Vagina (tissue), 2 donors: ENCODE results near the gene HSPH1. TPM values are rescaled to one million over a fixed set of nuclear protein-coding genes. Genes with fewer than 3 reads are reported as not detected.

ENCODE experiments used
- DNase-seq, 2 donors: peaks; one replicate each; pipeline ENCODE4 v3.0.0-alpha.2; 2017; ENCODE audit errors: extremely low spot score in 2 of 2
- H3K27ac ChIP-seq: fragments of 200-600 bp; sonication (generic); one replicate; pipeline ENCODE4 v1.5.1; 2019
- H3K27me3 ChIP-seq: fragments of 200-600 bp; sonication (generic); one replicate; pipeline ENCODE4 v1.5.1; 2019
- H3K36me3 ChIP-seq, 2 donors: fragments of 200-600 bp; sonication (generic); one replicate each; pipeline ENCODE4 v1.5.1; 2017 to 2019
- H3K4me1 ChIP-seq: fragments of 200-600 bp; sonication (generic); one replicate; pipeline ENCODE4 v1.5.1; 2019
- H3K4me3 ChIP-seq, 2 donors: fragments of 200-600 bp; sonication (generic); 1 replicate in 1 of 2; 2 replicates in 1 of 2; pipeline ENCODE4 v1.5.1; 2016 to 2019
- H3K9me3 ChIP-seq: fragments of 200-600 bp; sonication (generic); one replicate; pipeline ENCODE4 v1.5.1; 2019
- POLR2A ChIP-seq, 2 donors: fragments of 450-650 bp; IDR thresholded peaks; one replicate each; pipeline ENCODE4 v1.6.1; 2017; ENCODE audit warnings: antibody characterized with exemption in 2 of 2, mild to moderate bottlenecking in 2 of 2, moderate library complexity in 2 of 2
- POLR2AphosphoS5 ChIP-seq, 2 donors: sonication (generic); formaldehyde crosslinking; IDR thresholded peaks; one replicate each; pipeline ENCODE4 v1.9.0; 2017; ENCODE audit warnings: antibody characterized with exemption in 2 of 2, mild to moderate bottlenecking in 2 of 2, low read depth in 1 of 2; ENCODE audit not compliant: insufficient read depth in 1 of 2
- intact Hi-C: fragments of 100-400 bp; cut with DNase I; formaldehyde crosslinking; loops from one replicate; pipeline ENCODE4 v1.15.1; 2023
- total RNA-seq: library from RNA; depleted of rRNA; stranded (reverse); fragments of >200 nt; gene quantifications from one replicate; pipeline ENCODE4 v1.2.3, GENCODE V29; 2016
- TF ChIP-seq, protein P1 (sequence below), 3 experiments: fragments of 450-650 bp in 2 of 3; fragments of 200-600 bp in 1 of 3; sonication (generic) in 1 of 3; IDR thresholded peaks; one replicate each; pipeline ENCODE4 v1.5.1; 2017 to 2019; ENCODE audit warnings: antibody characterized with exemption in 3 of 3, mild to moderate bottlenecking in 2 of 3, moderate library complexity in 2 of 3

Gene HSPH1
- total RNA-seq, 1 donor from 2014 or later = 75.4 TPM

DNA sequence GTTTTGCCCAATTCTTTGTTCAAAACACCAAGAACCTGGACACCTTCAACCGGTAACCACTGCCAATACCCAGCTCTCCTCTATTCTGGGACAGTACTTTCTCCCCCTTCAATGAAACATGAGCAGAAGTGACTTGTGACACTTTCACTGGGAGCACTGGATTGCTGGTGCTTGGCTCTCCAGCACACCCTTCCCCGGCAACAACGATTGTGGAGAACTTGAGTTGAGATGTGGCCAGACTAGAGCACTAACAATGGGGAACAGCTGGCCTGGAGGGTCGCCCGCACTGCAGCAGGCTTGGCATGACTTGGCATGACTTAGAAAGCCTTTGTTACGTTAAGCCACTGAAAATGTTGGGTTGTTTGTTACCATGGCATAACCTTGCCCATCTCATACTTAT lies 30.6 kb upstream of the HSPH1 start:
- no peaks in the 10 kb centered on the region for H3K36me3 ChIP-seq
- H3K4me1 ChIP-seq = no peaks in the 10 kb centered on the region
- TF ChIP-seq POLR2A (IDR thresholded peaks at IDR 0.05) (no peak), POLR2AphosphoS5 (IDR thresholded peaks at IDR 0.05; ENCODE audit: insufficient read depth in 1 of 2, low read depth in 1 of 2) (no peak)
- TF ChIP-seq, protein P1, sequence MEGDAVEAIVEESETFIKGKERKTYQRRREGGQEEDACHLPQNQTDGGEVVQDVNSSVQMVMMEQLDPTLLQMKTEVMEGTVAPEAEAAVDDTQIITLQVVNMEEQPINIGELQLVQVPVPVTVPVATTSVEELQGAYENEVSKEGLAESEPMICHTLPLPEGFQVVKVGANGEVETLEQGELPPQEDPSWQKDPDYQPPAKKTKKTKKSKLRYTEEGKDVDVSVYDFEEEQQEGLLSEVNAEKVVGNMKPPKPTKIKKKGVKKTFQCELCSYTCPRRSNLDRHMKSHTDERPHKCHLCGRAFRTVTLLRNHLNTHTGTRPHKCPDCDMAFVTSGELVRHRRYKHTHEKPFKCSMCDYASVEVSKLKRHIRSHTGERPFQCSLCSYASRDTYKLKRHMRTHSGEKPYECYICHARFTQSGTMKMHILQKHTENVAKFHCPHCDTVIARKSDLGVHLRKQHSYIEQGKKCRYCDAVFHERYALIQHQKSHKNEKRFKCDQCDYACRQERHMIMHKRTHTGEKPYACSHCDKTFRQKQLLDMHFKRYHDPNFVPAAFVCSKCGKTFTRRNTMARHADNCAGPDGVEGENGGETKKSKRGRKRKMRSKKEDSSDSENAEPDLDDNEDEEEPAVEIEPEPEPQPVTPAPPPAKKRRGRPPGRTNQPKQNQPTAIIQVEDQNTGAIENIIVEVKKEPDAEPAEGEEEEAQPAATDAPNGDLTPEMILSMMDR (IDR thresholded peaks at IDR 0.05) = no peak
- H3K9me3 ChIP-seq = no peaks in the 10 kb centered on the region
- intact Hi-C loops = no loop called here
- no peak overlapping the region for H3K4me3 ChIP-seq
- DNase-seq = no peak
- H3K27me3 ChIP-seq = no peaks in the 10 kb centered on the region
- no peak overlapping the region for H3K27ac ChIP-seq

DNA sequence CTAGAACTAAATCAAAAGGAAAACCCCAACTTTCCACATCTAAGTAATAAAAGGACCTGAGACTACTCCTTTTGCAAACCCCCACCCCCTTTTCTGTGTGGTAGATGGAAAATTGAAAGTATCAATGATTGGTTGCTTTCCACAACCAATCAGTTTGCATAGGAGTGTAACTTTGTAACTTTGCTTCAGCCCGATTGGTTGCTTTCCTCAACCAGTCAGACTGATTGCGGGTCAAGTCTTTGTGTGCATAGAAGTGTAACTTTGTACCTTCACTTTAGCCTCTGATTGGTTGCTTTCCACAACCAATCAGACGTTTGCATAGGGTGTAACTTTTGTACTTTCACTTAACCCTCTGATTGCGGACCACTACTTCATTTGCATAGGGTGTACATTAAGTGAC lies 30.0 kb upstream of the HSPH1 start:
- intact Hi-C loops = no loop called here
- DNase-seq = no peak
- Histone ChIP-seq H3K27me3 (no peaks in the 10 kb centered on the region), H3K27ac (no peak overlapping the region), H3K36me3 (no peaks in the 10 kb centered on the region), H3K4me3 (no peak overlapping the region), H3K4me1 (no peaks in the 10 kb centered on the region), H3K9me3 (no peaks in the 10 kb centered on the region)
- TF ChIP-seq POLR2AphosphoS5 (IDR thresholded peaks at IDR 0.05; ENCODE audit: insufficient read depth in 1 of 2, low read depth in 1 of 2) = no peak
- TF ChIP-seq POLR2A (IDR thresholded peaks at IDR 0.05) = no peak
- TF ChIP-seq, protein P1 (IDR thresholded peaks at IDR 0.05) = no peak

DNA sequence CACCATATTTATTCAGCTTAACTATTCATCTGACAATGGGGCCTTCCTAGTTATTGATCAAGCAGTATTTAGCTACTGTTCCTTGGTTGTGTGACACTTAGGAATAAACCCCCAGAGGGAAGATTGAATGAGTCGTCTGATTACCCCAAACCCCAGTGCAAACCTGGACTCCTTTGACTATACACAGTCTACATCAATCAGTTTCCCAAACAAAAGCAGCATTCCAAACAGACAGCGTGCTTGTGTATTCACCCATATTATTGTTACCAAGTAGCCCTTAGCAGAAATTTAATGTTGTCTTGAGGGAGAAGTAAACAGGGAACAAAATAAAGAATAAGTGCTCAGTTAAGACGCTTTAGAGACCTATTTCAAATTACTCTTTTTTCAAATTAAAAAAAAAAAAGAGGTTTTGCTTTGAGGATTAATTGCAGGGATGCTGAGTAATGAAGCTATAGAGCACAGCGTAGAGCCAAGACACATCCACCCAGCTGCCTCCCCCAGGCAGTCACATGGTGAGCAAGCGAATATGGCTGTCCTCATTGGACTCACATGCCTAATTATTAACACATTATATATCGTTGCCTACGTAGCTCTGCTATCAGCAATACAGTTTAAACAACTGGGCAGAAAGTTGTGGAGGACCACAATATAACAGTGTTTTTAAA lies 23.4 kb upstream of the HSPH1 start:
- no peaks in the 10 kb centered on the region for H3K27me3 ChIP-seq
- H3K27ac ChIP-seq = no peak overlapping the region
- TF ChIP-seq POLR2A (IDR thresholded peaks at IDR 0.05) = no peak
- TF ChIP-seq, protein P1 (IDR thresholded peaks at IDR 0.05) = no peak
- no peak for TF ChIP-seq POLR2AphosphoS5 (IDR thresholded peaks at IDR 0.05; ENCODE audit: insufficient read depth in 1 of 2, low read depth in 1 of 2)
- no peak for DNase-seq
- H3K4me1 ChIP-seq = no peaks in the 10 kb centered on the region
- no peaks in the 10 kb centered on the region for H3K36me3 ChIP-seq
- no peak overlapping the region for H3K4me3 ChIP-seq
- no peaks in the 10 kb centered on the region for H3K9me3 ChIP-seq
- intact Hi-C loops = no loop called here

DNA sequence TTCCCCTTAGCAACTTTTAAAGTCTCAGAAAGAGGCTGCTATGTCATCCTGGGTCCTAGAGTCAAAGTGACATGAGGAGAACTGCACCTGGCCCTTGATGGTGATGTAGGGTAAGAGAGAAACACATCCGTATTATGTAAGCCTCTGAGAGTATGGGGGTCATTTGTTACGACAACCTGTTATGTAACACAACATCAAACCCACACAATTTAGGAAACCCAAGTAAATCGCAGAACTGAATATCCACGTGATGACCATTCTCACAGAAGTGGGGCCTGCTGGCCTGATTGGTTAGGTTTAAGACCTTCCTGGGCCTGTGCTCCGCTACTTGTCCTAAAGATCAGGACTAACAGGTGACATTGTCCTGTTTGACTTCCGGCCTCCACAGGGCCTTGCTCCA lies 22.7 kb upstream of the HSPH1 start:
- DNase-seq = no peak
- intact Hi-C loops = no loop called here

DNA sequence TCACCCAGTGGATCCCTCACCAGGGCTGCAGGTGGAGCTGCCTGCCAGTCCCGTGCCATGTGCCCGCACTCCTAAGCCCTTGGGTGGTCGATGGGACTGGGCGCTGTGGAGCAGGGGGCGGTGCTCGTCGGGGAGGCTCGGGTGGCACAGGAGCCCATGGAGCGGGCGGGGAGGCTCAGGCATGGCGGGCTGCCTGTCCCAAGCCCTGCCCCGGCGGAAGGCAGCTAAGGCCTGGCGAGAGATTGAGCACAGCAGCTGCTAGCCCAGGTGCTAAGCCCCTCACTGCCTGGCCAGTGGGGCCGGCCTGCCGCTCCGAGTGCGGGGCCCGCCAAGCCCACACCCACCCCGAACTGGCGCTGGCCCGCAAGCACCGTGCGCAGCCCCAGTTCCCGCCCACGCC lies 21.3 kb upstream of the HSPH1 start:
- no peak overlapping the region for H3K4me3 ChIP-seq
- intact Hi-C loops = no loop called here

More for the DNA sequence above, 22.7 kb upstream of the HSPH1 start:
- no peaks in the 10 kb centered on the region for H3K36me3 ChIP-seq
- no peaks in the 10 kb centered on the region for H3K27me3 ChIP-seq
- no peak overlapping the region for H3K4me3 ChIP-seq
- TF ChIP-seq POLR2AphosphoS5 (IDR thresholded peaks at IDR 0.05; ENCODE audit: insufficient read depth in 1 of 2, low read depth in 1 of 2) = no peak
- no peak overlapping the region for H3K27ac ChIP-seq
- H3K9me3 ChIP-seq = no peaks in the 10 kb centered on the region
- H3K4me1 ChIP-seq = no peaks in the 10 kb centered on the region

More for the DNA sequence above, 21.3 kb upstream of the HSPH1 start:
- no peaks in the 10 kb centered on the region for H3K4me1 ChIP-seq
- no peak overlapping the region for H3K27ac ChIP-seq
- no peak for DNase-seq
- H3K9me3 ChIP-seq = no peaks in the 10 kb centered on the region
- no peak for TF ChIP-seq POLR2A (IDR thresholded peaks at IDR 0.05)
- no peak for TF ChIP-seq POLR2AphosphoS5 (IDR thresholded peaks at IDR 0.05; ENCODE audit: insufficient read depth in 1 of 2, low read depth in 1 of 2)
- TF ChIP-seq, protein P1 (IDR thresholded peaks at IDR 0.05) = no peak
- no peaks in the 10 kb centered on the region for H3K27me3 ChIP-seq
- H3K36me3 ChIP-seq = no peaks in the 10 kb centered on the region
